Neural progenitor cell (in vitro differentiated cells): ENCODE data around the gene SMARCE1. TPM values are rescaled to one million over a fixed set of nuclear protein-coding genes. Genes with fewer than 3 reads are reported as not detected.
A peak's percentile ranks its signal among the peaks of the same experiment; 100 is the strongest.

Experiments
- DNase-seq: peaks from one replicate; pipeline ENCODE4 v3.0.0-alpha.2; 2016; ENCODE audit warnings: low spot score
- H2AFZ ChIP-seq: fragments of 200-600 bp; sonication (generic); replicated peaks from 2 replicates; pipeline ENCODE4 v1.6.1; 2016; ENCODE audit warnings: antibody characterized with exemption
- H3F3A ChIP-seq: fragments of 200-600 bp; sonication (generic); 2 replicates; pipeline ENCODE4 v1.6.1; 2016; ENCODE audit warnings: antibody characterized with exemption, low read depth
- H3K27ac ChIP-seq: fragments of 200-600 bp; sonication (generic); 2 replicates; pipeline ENCODE4 v1.5.1; 2016; ENCODE audit warnings: mild to moderate bottlenecking
- H3K27me3 ChIP-seq: fragments of 200-600 bp; sonication (generic); 2 replicates; pipeline ENCODE4 v1.6.1; 2016; ENCODE audit warnings: mild to moderate bottlenecking, moderate library complexity
- H3K36me3 ChIP-seq: fragments of 200-600 bp; sonication (generic); 2 replicates; pipeline ENCODE4 v1.5.1; 2016
- H3K4me1 ChIP-seq: fragments of 200-600 bp; sonication (generic); 2 replicates; pipeline ENCODE4 v1.6.1; 2016; ENCODE audit warnings: mixed run types
- H3K4me2 ChIP-seq: fragments of 200-600 bp; sonication (generic); 2 replicates; pipeline ENCODE4 v1.6.1; 2016
- H3K4me3 ChIP-seq: fragments of 200-600 bp; sonication (generic); 2 replicates; pipeline ENCODE4 v1.5.1; 2016
- H3K79me2 ChIP-seq: fragments of 200-600 bp; sonication (generic); 2 replicates; pipeline ENCODE4 v1.6.1; 2016; ENCODE audit warnings: low read depth
- H3K9ac ChIP-seq: fragments of 200-600 bp; sonication (generic); 2 replicates; pipeline ENCODE4 v1.6.1; 2016
- H3K9me3 ChIP-seq: fragments of 200-600 bp; sonication (generic); 2 replicates; pipeline ENCODE4 v1.5.1; 2016; ENCODE audit warnings: low read depth
- H4K20me1 ChIP-seq: fragments of 200-600 bp; sonication (generic); 2 replicates; pipeline ENCODE4 v1.6.1; 2016; ENCODE audit warnings: low read depth
- H3K27ac Mint-ChIP-seq: 3 replicates; pipeline ENCODE4 v1.8.0; 2021; ENCODE audit warnings: mixed read lengths
- H3K27me3 Mint-ChIP-seq: 2 replicates; pipeline ENCODE4 v1.8.0; 2022; ENCODE audit warnings: low read depth, mild to moderate bottlenecking, inconsistent platforms, moderate library complexity, mixed read lengths; ENCODE audit not compliant: insufficient read depth
- H3K36me3 Mint-ChIP-seq: 3 replicates; pipeline ENCODE4 v1.8.0; 2021; ENCODE audit warnings: mixed read lengths
- H3K4me1 Mint-ChIP-seq: 3 replicates; pipeline ENCODE4 v1.8.0; 2021; ENCODE audit warnings: mixed read lengths
- H3K4me3 Mint-ChIP-seq: 3 replicates; pipeline ENCODE4 v1.8.0; 2021; ENCODE audit warnings: mild to moderate bottlenecking, moderate library complexity, mixed read lengths
- H3K9me3 Mint-ChIP-seq: 3 replicates; pipeline ENCODE4 v1.8.0; 2020; ENCODE audit warnings: mixed read lengths
- EZH2 ChIP-seq: fragments of 200-600 bp; sonication (generic); IDR thresholded peaks from 2 replicates; pipeline ENCODE4 v1.6.1; 2017; ENCODE audit warnings: antibody characterized with exemption, mild to moderate bottlenecking, moderate library complexity
- EZH2phosphoT487 ChIP-seq: fragments of 200-600 bp; sonication (generic); IDR thresholded peaks from 2 replicates; pipeline ENCODE4 v1.6.1; 2017; ENCODE audit warnings: antibody characterized with exemption
- total RNA-seq: library from RNA; depleted of rRNA; stranded (reverse); fragments of >200 nt; gene quantifications from 2 replicates; pipeline ENCODE4 v1.2.3, GENCODE V29; 2015; ENCODE audit warnings: low replicate concordance
- TF ChIP-seq, protein P1 (sequence below): fragments of 200-600 bp; sonication (generic); IDR thresholded peaks from 2 replicates; pipeline ENCODE4 v1.5.1; 2017; ENCODE audit warnings: antibody characterized with exemption, mild to moderate bottlenecking

The SMARCE1 gene
- 179 and 237 TPM in 2 replicates for total RNA-seq

DNA sequence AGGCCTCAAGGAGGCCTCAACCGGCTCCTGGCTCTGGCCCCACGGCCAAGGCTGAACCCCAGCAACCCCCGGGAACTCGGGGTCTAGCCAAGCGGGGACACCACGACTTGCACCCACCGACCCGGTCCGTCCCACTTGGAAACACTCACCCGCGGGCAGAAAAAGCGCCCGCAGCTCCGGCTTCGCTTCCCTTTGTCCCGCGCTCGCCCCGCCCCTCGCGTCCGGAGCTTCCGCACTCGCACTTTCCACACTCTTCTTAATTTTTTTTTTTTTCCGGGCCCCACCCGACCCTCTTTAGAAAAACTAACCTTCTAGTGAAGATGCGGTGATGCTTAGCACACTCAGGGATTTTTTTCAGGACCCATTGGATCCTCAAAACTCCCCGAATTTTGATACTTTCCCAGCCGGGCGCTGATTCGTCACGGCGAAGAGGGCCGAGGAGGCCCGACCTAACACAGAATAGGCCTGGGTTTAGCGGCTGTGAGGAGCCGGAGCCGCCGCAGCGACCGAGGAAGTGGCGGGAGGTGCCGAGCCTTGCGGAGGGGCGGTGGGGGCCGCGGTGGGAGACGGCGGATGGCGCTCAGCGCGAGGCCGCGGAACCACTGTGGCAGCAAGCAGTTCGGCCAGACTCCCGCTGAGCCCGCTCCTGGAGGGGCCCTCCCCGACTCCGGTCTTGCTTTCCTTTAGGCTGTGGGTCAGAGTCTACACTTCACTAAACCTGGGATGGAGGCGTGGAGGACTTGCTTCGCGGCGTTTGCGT lies at the start of gene SMARCE1:
SMARCE1 (minus strand) TSS at position 195 of the 760 bp plus-strand sequence. CDS start 2,016 bp downstream, outside the sequence.
- H3K27ac ChIP-seq: peak within 1 kb of the TSS; percentile 98
- H3K4me2 ChIP-seq: peak within 1 kb of the TSS; percentile 80
- peak; percentile 33 for TF ChIP-seq EZH2
- TF ChIP-seq, protein P1, sequence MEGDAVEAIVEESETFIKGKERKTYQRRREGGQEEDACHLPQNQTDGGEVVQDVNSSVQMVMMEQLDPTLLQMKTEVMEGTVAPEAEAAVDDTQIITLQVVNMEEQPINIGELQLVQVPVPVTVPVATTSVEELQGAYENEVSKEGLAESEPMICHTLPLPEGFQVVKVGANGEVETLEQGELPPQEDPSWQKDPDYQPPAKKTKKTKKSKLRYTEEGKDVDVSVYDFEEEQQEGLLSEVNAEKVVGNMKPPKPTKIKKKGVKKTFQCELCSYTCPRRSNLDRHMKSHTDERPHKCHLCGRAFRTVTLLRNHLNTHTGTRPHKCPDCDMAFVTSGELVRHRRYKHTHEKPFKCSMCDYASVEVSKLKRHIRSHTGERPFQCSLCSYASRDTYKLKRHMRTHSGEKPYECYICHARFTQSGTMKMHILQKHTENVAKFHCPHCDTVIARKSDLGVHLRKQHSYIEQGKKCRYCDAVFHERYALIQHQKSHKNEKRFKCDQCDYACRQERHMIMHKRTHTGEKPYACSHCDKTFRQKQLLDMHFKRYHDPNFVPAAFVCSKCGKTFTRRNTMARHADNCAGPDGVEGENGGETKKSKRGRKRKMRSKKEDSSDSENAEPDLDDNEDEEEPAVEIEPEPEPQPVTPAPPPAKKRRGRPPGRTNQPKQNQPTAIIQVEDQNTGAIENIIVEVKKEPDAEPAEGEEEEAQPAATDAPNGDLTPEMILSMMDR: no peak
- H3K9ac ChIP-seq: peak within 1 kb of the TSS; percentile 99
- peak within 1 kb of the TSS; percentile 87 for H3K4me3 ChIP-seq
- H3K36me3 Mint-ChIP-seq: peaks cover 7% of the 10 kb centered on the region
- H3K27me3 Mint-ChIP-seq: peaks cover 8% of the 10 kb centered on the region
- peaks cover 49% of the 10 kb centered on the region for H3K79me2 ChIP-seq
- peaks cover 16% of the 10 kb centered on the region for H3F3A ChIP-seq
- H3K36me3 ChIP-seq: peaks cover 8% of the 10 kb centered on the region
- H2AFZ ChIP-seq: peak within 1 kb of the TSS; percentile 91
- H3K27me3 ChIP-seq: no peaks in the 10 kb centered on the region
- no peaks in the 10 kb centered on the region for H3K9me3 Mint-ChIP-seq
- H4K20me1 ChIP-seq: peaks cover 41% of the 10 kb centered on the region
- peak; percentile 87 for DNase-seq
- peak within 1 kb of the TSS; percentile 95 for H3K4me3 Mint-ChIP-seq
- peaks cover 20% of the 10 kb centered on the region for H3K4me1 Mint-ChIP-seq
- peaks cover 24% of the 10 kb centered on the region for H3K4me1 ChIP-seq
- peak within 1 kb of the TSS; percentile 99 for H3K27ac Mint-ChIP-seq
- no peaks in the 10 kb centered on the region for H3K9me3 ChIP-seq

DNA sequence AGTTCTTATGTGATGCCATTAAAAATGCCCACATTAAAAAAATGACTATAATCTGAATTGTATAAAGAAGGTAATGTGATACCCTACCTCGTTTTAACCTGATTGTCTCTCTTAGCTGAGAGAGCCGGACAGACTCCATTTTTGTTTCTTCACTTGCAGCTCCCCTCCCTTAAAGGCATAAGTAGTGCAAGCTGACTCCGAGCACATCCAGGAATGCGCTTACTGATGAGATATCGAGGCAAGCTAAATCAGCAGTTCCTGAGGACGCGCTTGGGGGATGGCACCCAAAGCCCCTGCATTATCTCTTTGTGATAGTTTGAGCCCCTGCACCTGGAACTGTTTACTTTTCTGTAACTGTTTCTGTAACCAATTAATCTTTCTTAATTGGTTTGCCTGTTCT lies 49.7 kb upstream of the SMARCE1 start:
- no peak overlapping the region for H3K4me3 Mint-ChIP-seq
- H3K4me1 Mint-ChIP-seq: no peaks in the 10 kb centered on the region
- no peak overlapping the region for H3K9ac ChIP-seq
- H3K27me3 Mint-ChIP-seq: no peaks in the 10 kb centered on the region
- H4K20me1 ChIP-seq: no peaks in the 10 kb centered on the region
- no peaks in the 10 kb centered on the region for H3K27me3 ChIP-seq
- no peaks in the 10 kb centered on the region for H3K9me3 ChIP-seq
- DNase-seq: peak; percentile 28
- no peak overlapping the region for H3K27ac ChIP-seq
- H3K4me3 ChIP-seq: no peak overlapping the region
- H3K4me1 ChIP-seq: peaks cover 6% of the 10 kb centered on the region
- no peaks in the 10 kb centered on the region for H3K9me3 Mint-ChIP-seq
- no peak overlapping the region for H3K27ac Mint-ChIP-seq
- no peak overlapping the region for H3K4me2 ChIP-seq
- H3F3A ChIP-seq: no peaks in the 10 kb centered on the region
- no peaks in the 10 kb centered on the region for H3K36me3 Mint-ChIP-seq
- no peaks in the 10 kb centered on the region for H3K79me2 ChIP-seq
- TF ChIP-seq EZH2 (no peak), EZH2phosphoT487 (no peak)
- TF ChIP-seq, protein P1: no peak
- H3K36me3 ChIP-seq: no peaks in the 10 kb centered on the region
- peak overlapping the region; percentile 83 for H2AFZ ChIP-seq

DNA sequence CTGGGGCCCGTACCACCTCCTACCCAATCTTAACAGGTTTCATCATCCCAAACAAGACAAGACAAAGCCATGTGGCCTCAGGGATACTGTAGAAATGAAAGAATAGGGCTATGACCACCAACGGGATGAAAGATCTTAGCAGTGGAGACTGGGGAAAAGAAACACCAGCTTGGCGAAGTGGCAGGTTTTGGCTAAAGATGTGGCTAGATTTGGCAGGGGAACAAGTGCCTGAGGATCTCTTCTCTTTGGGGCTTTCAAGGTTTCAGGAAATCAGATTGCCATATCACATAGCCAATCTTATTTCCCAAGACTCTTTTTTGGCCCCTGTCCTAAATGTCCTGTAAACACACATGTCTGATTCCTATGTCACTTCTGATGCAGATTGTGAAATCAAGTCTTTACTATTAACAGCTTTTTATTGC lies 49.0 kb upstream of the SMARCE1 start:
- H3K4me3 Mint-ChIP-seq: no peak overlapping the region
- Histone ChIP-seq H4K20me1 (no peaks in the 10 kb centered on the region), H3K4me3 (no peak overlapping the region), H3F3A (no peaks in the 10 kb centered on the region), H3K27me3 (no peaks in the 10 kb centered on the region), H2AFZ (peak overlapping the region; percentile 61), H3K79me2 (no peaks in the 10 kb centered on the region), H3K36me3 (no peaks in the 10 kb centered on the region), H3K9me3 (no peaks in the 10 kb centered on the region), H3K4me1 (peaks cover 6% of the 10 kb centered on the region), H3K9ac (no peak overlapping the region), H3K4me2 (no peak overlapping the region), H3K27ac (no peak overlapping the region)
- no peaks in the 10 kb centered on the region for H3K27me3 Mint-ChIP-seq
- no peak for DNase-seq
- TF ChIP-seq EZH2 (no peak), EZH2phosphoT487 (no peak)
- TF ChIP-seq, protein P1: no peak
- no peaks in the 10 kb centered on the region for H3K4me1 Mint-ChIP-seq
- H3K36me3 Mint-ChIP-seq: no peaks in the 10 kb centered on the region
- no peak overlapping the region for H3K27ac Mint-ChIP-seq
- no peaks in the 10 kb centered on the region for H3K9me3 Mint-ChIP-seq
